Esophagus muscularis mucosa (tissue), 3 donors: ENCODE results near the gene CACNA1S.

Experiments
- CTCF ChIP-seq, 3 experiments: fragments of 200-600 bp in 2 of 3; fragments of 450-650 bp in 1 of 3; sonication (generic) in 2 of 3; IDR thresholded peaks; one replicate each; pipeline ENCODE4 v1.5.1; 2017 to 2019; ENCODE audit warnings: antibody characterized with exemption in 3 of 3, mild to moderate bottlenecking in 2 of 3, moderate library complexity in 1 of 3
- POLR2A ChIP-seq: fragments of 450-650 bp; IDR thresholded peaks from one replicate; pipeline ENCODE4 v1.6.1; 2017; ENCODE audit warnings: antibody characterized with exemption, moderate library complexity, mild to moderate bottlenecking, low read depth
- POLR2AphosphoS5 ChIP-seq, 2 donors: sonication (generic); formaldehyde crosslinking; IDR thresholded peaks; one replicate each; pipeline ENCODE4 v1.6.1; 2017; ENCODE audit warnings: antibody characterized with exemption in 2 of 2

DNA sequence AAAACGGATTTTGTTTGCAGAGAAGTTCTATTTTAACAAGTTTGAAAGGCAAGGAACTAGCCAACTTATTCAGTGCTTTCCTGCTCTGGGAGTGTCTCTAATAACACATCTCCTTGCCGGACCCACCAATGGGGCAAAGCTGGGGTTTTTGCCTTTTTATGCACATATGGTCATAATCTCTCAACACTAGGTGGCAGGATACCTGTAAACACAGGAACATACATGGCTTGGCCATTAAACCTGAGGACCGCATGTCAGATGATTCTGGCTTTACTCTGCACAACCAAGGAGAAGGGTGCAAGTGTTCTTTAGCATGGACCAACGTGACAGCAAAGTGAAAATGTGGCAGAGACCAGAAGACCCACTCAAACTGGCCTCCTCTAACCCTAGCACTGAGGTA lies 37.2 kb upstream of the CACNA1S start:
- TF ChIP-seq CTCF (IDR thresholded peaks at IDR 0.05) (peak in 1 of 3 experiments; percentile 21), POLR2A (no peak), POLR2AphosphoS5 (IDR thresholded peaks at IDR 0.05) (no peak)
